Cardiac fibroblast (primary cell): ENCODE measurements around the gene CXCR5.

Experiments
- DNase-seq, 2 donors: peaks; one replicate each; pipeline versions ENCODE4 v3.0.0 to v3.0.0-alpha.2; 2010; ENCODE audit warnings: low read depth in 2 of 2
- H3K4me3 ChIP-seq, 2 donors: replicated peaks in 1 of 2; 1 replicate in 1 of 2; 2 replicates in 1 of 2; pipeline ENCODE4 v1.5.1; 2011; ENCODE audit warnings: low read depth in 2 of 2, low read length in 2 of 2, mild to moderate bottlenecking in 2 of 2, moderate library complexity in 1 of 2
- CTCF ChIP-seq: IDR thresholded peaks from one replicate; pipeline ENCODE4 v1.5.1; 2011; ENCODE audit warnings: low read depth, mild to moderate bottlenecking, low read length, inconsistent platforms

Gene CXCR5

DNA sequence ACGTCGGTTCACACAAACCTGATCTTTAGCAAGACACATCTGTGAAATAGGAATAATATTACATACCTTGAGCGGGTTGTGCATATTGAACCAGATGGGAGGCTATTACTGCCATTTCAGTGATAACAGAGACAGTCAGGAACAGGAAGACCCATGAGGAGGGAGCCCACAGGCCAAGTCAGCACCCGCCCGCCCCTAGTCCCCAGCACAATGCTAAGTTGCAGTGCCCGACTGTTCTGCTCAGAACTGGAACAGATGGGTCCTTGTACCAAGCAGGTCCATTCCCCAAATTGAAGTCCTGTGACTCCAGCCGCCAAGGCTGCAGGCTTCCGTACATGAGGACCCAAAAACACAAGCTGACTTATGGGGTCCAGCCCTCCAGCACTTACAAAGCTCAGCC is 9.3 kb downstream of the CXCR5 start:
- TF ChIP-seq CTCF, result no peak
- no peak for DNase-seq
- H3K4me3 ChIP-seq, result no peak overlapping the region

GRCh38 chr11:118893662-118894061 is 10.0 kb downstream of the CXCR5 start:
- no peak overlapping the region for H3K4me3 ChIP-seq
- no peak for TF ChIP-seq CTCF
- no peak for DNase-seq

DNA sequence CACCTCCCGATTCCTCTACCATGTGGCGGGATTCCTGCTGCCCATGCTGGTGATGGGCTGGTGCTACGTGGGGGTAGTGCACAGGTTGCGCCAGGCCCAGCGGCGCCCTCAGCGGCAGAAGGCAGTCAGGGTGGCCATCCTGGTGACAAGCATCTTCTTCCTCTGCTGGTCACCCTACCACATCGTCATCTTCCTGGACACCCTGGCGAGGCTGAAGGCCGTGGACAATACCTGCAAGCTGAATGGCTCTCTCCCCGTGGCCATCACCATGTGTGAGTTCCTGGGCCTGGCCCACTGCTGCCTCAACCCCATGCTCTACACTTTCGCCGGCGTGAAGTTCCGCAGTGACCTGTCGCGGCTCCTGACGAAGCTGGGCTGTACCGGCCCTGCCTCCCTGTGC is 10.5 kb downstream of the CXCR5 start:
- TF ChIP-seq CTCF, result no peak

DNA sequence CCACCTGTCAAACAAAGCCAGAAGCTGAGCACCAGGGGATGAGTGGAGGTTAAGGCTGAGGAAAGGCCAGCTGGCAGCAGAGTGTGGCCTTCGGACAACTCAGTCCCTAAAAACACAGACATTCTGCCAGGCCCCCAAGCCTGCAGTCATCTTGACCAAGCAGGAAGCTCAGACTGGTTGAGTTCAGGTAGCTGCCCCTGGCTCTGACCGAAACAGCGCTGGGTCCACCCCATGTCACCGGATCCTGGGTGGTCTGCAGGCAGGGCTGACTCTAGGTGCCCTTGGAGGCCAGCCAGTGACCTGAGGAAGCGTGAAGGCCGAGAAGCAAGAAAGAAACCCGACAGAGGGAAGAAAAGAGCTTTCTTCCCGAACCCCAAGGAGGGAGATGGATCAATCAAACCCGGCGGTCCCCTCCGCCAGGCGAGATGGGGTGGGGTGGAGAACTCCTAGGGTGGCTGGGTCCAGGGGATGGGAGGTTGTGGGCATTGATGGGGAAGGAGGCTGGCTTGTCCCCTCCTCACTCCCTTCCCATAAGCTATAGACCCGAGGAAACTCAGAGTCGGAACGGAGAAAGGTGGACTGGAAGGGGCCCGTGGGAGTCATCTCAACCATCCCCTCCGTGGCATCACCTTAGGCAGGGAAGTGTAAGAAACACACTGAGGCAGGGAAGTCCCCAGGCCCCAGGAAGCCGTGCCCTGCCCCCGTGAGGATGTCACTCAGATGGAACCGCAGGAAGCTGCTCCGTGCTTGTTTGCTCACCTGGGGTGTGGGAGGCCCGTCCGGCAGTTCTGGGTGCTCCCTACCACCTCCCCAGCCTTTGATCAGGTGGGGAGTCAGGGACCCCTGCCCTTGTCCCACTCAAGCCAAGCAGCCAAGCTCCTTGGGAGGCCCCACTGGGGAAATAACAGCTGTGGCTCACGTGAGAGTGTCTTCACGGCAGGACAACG is 11.7 kb downstream of the CXCR5 start:
- TF ChIP-seq CTCF, result no peak
- no peak for DNase-seq
- H3K4me3 ChIP-seq, result no peak overlapping the region

More for the DNA sequence above, 10.5 kb downstream of the CXCR5 start:
- DNase-seq, result no peak
- H3K4me3 ChIP-seq, result no peak overlapping the region

- H3K4me3 ChIP-seq, result no peak overlapping the region
- DNase-seq, result no peak
- TF ChIP-seq CTCF, result no peak
Measured at GRCh38 chr11:118896472-118896913, 12.8 kb downstream of the CXCR5 start.

DNA sequence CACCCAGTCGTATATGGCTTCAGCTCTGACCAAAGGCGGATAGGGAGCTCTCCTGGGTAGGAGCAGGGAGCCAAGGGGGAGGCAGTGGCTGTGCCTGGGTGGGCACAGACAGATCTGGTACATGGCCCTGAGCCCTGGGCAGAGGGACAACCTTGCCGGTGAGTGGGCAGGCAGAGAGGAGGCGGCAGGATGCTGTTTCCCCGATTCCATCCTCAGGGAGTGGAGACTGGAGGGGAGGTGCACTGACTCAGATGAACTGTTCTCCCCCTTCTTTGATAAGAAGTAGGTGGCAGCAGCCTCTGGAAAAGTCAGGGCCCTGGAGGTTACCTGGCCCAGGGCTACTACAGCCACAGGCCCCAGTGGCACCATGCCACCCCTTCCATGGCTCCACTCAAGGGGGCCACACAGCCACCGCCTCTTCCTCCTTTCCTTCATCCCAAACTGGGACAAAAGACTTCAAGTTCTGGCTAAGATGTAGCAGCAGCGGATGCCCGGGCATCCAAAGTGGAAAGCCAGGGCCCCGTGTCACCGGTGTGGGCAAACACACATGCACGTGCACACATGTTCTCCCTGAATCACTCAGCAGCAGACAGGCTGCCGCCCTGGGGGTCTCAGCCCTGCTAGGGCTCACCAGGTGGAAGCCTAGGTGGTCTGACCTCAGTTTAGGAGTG is 13.4 kb downstream of the CXCR5 start:
- no peak overlapping the region for H3K4me3 ChIP-seq

More for the DNA sequence above, 13.4 kb downstream of the CXCR5 start:
- no peak for TF ChIP-seq CTCF
- DNase-seq, result no peak
